Stimulated activated CD8-positive, alpha-beta memory T cell treated with anti-CD3 and anti-CD28 coated beads, Interleukin-12 subunit alpha, Interleukin-12 subunit beta, amount 100 ng/mL, for 24 hours (primary cell): ENCODE results near the gene RTL9.

Source experiments
- DNase-seq: peaks from one replicate; pipeline ENCODE4 v3.0.0-alpha.2; 2020; ENCODE audit errors: extremely low read depth

Gene RTL9

GRCh38 chrX:110341189-110342035, 17.2 kb upstream of the RTL9 start:
- DNase-seq = no peak

- no peak for DNase-seq
These were observed 12.0 kb upstream of the RTL9 start for GRCh38 chrX:110346681-110347080.

- DNase-seq = no peak
These were observed 625 bp downstream of the RTL9 start for GRCh38 chrX:110359273-110359672.

GRCh38 chrX:110363244-110363643, 4.6 kb downstream of the RTL9 start:
- no peak for DNase-seq

- DNase-seq = no peak
These were observed 14.7 kb downstream of the RTL9 start for GRCh38 chrX:110373310-110373709.

- no peak for DNase-seq
These were observed 15.9 kb downstream of the RTL9 start for GRCh38 chrX:110374559-110374958.

GRCh38 chrX:110381216-110381615, 22.6 kb downstream of the RTL9 start:
- no peak for DNase-seq

GRCh38 chrX:110383414-110383813, 24.8 kb downstream of the RTL9 start:
- DNase-seq = no peak

GRCh38 chrX:110384490-110384889, 25.8 kb downstream of the RTL9 start:
- no peak for DNase-seq

- no peak for DNase-seq
These were observed 30.9 kb downstream of the RTL9 start for GRCh38 chrX:110389570-110389969.

- DNase-seq = no peak
These were observed 32.4 kb downstream of the RTL9 start for GRCh38 chrX:110391086-110391485.

- DNase-seq = no peak
These were observed 36.0 kb downstream of the RTL9 start for GRCh38 chrX:110394651-110395050.

- DNase-seq = no peak
These were observed 37.2 kb downstream of the RTL9 start for GRCh38 chrX:110395877-110396276.

GRCh38 chrX:110396735-110397134, 38.1 kb downstream of the RTL9 start:
- no peak for DNase-seq

GRCh38 chrX:110397339-110397738, 38.7 kb downstream of the RTL9 start:
- no peak for DNase-seq

- no peak for DNase-seq
These were observed 39.3 kb downstream of the RTL9 start for GRCh38 chrX:110397904-110398303.

- no peak for DNase-seq
These were observed 40.8 kb downstream of the RTL9 start for GRCh38 chrX:110399497-110399896.

- DNase-seq = no peak
These were observed 41.3 kb downstream of the RTL9 start for GRCh38 chrX:110399966-110400365.

- no peak for DNase-seq
These were observed 42.5 kb downstream of the RTL9 start for GRCh38 chrX:110401135-110401534.

- no peak for DNase-seq
These were observed 43.6 kb downstream of the RTL9 start for GRCh38 chrX:110402091-110402849.

- no peak for DNase-seq
These were observed 44.2 kb downstream of the RTL9 start for GRCh38 chrX:110402850-110403221.

GRCh38 chrX:110403441-110404238, 45.0 kb downstream of the RTL9 start:
- DNase-seq = no peak
